Measurements from ENCODE around the gene BCL2L14.
"Not testable (repeated sequence)": the region's sequence is repeated elsewhere in the genome, so short reads cannot be mapped to it uniquely, and the experiment has no call there.

BCL2L14 gene

GRCh38 chr12:12099102-12099501 lies 28.4 kb downstream of the BCL2L14 start:
- no peak for DNase-seq (ENCODE audit: low read depth, low spot score)
- no peak overlapping the region for H3K27ac ChIP-seq (ENCODE audit: low read length)
- H3K4me3 ChIP-seq (ENCODE audit: low read length): no peak overlapping the region
- no CpG with 5 or more reads among the region's 6 CpGs for WGBS (ENCODE audit: insufficient coverage, insufficient read length)
- H3K27me3 ChIP-seq (ENCODE audit: control insufficient read depth, insufficient read depth, low read length): no peaks in the 10 kb centered on the region
- no peaks in the 10 kb centered on the region for H3K9me3 ChIP-seq (ENCODE audit: control insufficient read depth, insufficient read depth, low read length)
- no peaks in the 10 kb centered on the region for H3K4me1 ChIP-seq (ENCODE audit: control insufficient read depth, insufficient read depth, low read length)
- H3K36me3 ChIP-seq (ENCODE audit: control insufficient read depth, insufficient read depth, low read length): no peaks in the 10 kb centered on the region

GRCh38 chr12:12107678-12108077 lies 36.9 kb downstream of the BCL2L14 start:
- no peak overlapping the region for H3K27ac ChIP-seq (ENCODE audit: low read length)
- H3K4me1 ChIP-seq (ENCODE audit: control insufficient read depth, insufficient read depth, low read length): no peaks in the 10 kb centered on the region
- H3K4me3 ChIP-seq (ENCODE audit: low read length): no peak overlapping the region
- no peaks in the 10 kb centered on the region for H3K9me3 ChIP-seq (ENCODE audit: control insufficient read depth, insufficient read depth, low read length)
- no peak for DNase-seq (ENCODE audit: low read depth, low spot score)
- no CpG with 5 or more reads among the region's 6 CpGs for WGBS (ENCODE audit: insufficient coverage, insufficient read length)
- no peaks in the 10 kb centered on the region for H3K36me3 ChIP-seq (ENCODE audit: control insufficient read depth, insufficient read depth, low read length)
- no peaks in the 10 kb centered on the region for H3K27me3 ChIP-seq (ENCODE audit: control insufficient read depth, insufficient read depth, low read length)

- Histone ChIP-seq H3K36me3 (ENCODE audit: control insufficient read depth, insufficient read depth, low read length) (no peaks in the 10 kb centered on the region), H3K27me3 (ENCODE audit: control insufficient read depth, insufficient read depth, low read length) (no peaks in the 10 kb centered on the region), H3K4me1 (ENCODE audit: control insufficient read depth, insufficient read depth, low read length) (no peaks in the 10 kb centered on the region), H3K4me3 (ENCODE audit: low read length) (no peak overlapping the region), H3K9me3 (ENCODE audit: control insufficient read depth, insufficient read depth, low read length) (no peaks in the 10 kb centered on the region), H3K27ac (ENCODE audit: low read length) (no peak overlapping the region)
- DNase-seq (ENCODE audit: low read depth, low spot score): no peak
- WGBS (ENCODE audit: insufficient coverage, insufficient read length): no CpG with 5 or more reads among the region's 1 CpG
Observed at GRCh38 chr12:12108441-12109058, 37.8 kb downstream of the BCL2L14 start.

- not testable (repeated sequence) for H3K27ac ChIP-seq (ENCODE audit: low read length); H3K4me3 ChIP-seq (ENCODE audit: low read length); H3K4me1 ChIP-seq (ENCODE audit: control insufficient read depth, insufficient read depth, low read length); DNase-seq (ENCODE audit: low read depth, low spot score); H3K36me3 ChIP-seq (ENCODE audit: control insufficient read depth, insufficient read depth, low read length); H3K27me3 ChIP-seq (ENCODE audit: control insufficient read depth, insufficient read depth, low read length); H3K9me3 ChIP-seq (ENCODE audit: control insufficient read depth, insufficient read depth, low read length)
- 100% methylated on average over 3 of the region's 37 CpGs for WGBS (ENCODE audit: insufficient coverage, insufficient read length)
Observed at GRCh38 chr12:12110923-12111555, 40.3 kb downstream of the BCL2L14 start.

GRCh38 chr12:12115514-12115913 lies 44.8 kb downstream of the BCL2L14 start:
- H3K27ac ChIP-seq (ENCODE audit: low read length): no peak overlapping the region
- no peaks in the 10 kb centered on the region for H3K9me3 ChIP-seq (ENCODE audit: control insufficient read depth, insufficient read depth, low read length)
- H3K4me1 ChIP-seq (ENCODE audit: control insufficient read depth, insufficient read depth, low read length): no peaks in the 10 kb centered on the region
- no peak overlapping the region for H3K4me3 ChIP-seq (ENCODE audit: low read length)
- DNase-seq (ENCODE audit: low read depth, low spot score): no peak
- H3K36me3 ChIP-seq (ENCODE audit: control insufficient read depth, insufficient read depth, low read length): no peaks in the 10 kb centered on the region; the same call in 1 of the 2 replicates
- no peaks in the 10 kb centered on the region for H3K27me3 ChIP-seq (ENCODE audit: control insufficient read depth, insufficient read depth, low read length)
- no CpG with 5 or more reads among the region's 4 CpGs for WGBS (ENCODE audit: insufficient coverage, insufficient read length)

- no peak for DNase-seq (ENCODE audit: low read depth, low spot score)
- Histone ChIP-seq H3K4me3 (ENCODE audit: low read length) (no peak overlapping the region), H3K36me3 (ENCODE audit: control insufficient read depth, insufficient read depth, low read length) (peaks cover 4% of the 10 kb centered on the region), H3K27me3 (ENCODE audit: control insufficient read depth, insufficient read depth, low read length) (no peaks in the 10 kb centered on the region), H3K9me3 (ENCODE audit: control insufficient read depth, insufficient read depth, low read length) (no peaks in the 10 kb centered on the region), H3K4me1 (ENCODE audit: control insufficient read depth, insufficient read depth, low read length) (no peaks in the 10 kb centered on the region), H3K27ac (ENCODE audit: low read length) (no peak overlapping the region)
- no CpG with 5 or more reads among the region's 2 CpGs for WGBS (ENCODE audit: insufficient coverage, insufficient read length)
Observed at GRCh38 chr12:12116677-12117076, 45.9 kb downstream of the BCL2L14 start.

GRCh38 chr12:12121061-12121460 lies 50.3 kb downstream of the BCL2L14 start:
- WGBS (ENCODE audit: insufficient coverage, insufficient read length): no CpG with 5 or more reads among the region's 5 CpGs
- DNase-seq (ENCODE audit: low read depth, low spot score): no peak
- H3K9me3 ChIP-seq (ENCODE audit: control insufficient read depth, insufficient read depth, low read length): no peaks in the 10 kb centered on the region
- peaks cover 6% of the 10 kb centered on the region for H3K36me3 ChIP-seq (ENCODE audit: control insufficient read depth, insufficient read depth, low read length)
- H3K4me1 ChIP-seq (ENCODE audit: control insufficient read depth, insufficient read depth, low read length): no peaks in the 10 kb centered on the region
- H3K27me3 ChIP-seq (ENCODE audit: control insufficient read depth, insufficient read depth, low read length): no peaks in the 10 kb centered on the region
- H3K27ac ChIP-seq (ENCODE audit: low read length): no peak overlapping the region
- H3K4me3 ChIP-seq (ENCODE audit: low read length): no peak overlapping the region

- no peak for DNase-seq (ENCODE audit: low read depth, low spot score)
- no peaks in the 10 kb centered on the region for H3K27me3 ChIP-seq (ENCODE audit: control insufficient read depth, insufficient read depth, low read length)
- no peak overlapping the region for H3K4me3 ChIP-seq (ENCODE audit: low read length)
- no CpG with 5 or more reads among the region's 3 CpGs for WGBS (ENCODE audit: insufficient coverage, insufficient read length)
- peaks cover 12% of the 10 kb centered on the region for H3K36me3 ChIP-seq (ENCODE audit: control insufficient read depth, insufficient read depth, low read length)
- no peaks in the 10 kb centered on the region for H3K4me1 ChIP-seq (ENCODE audit: control insufficient read depth, insufficient read depth, low read length)
- H3K9me3 ChIP-seq (ENCODE audit: control insufficient read depth, insufficient read depth, low read length): no peaks in the 10 kb centered on the region
- no peak overlapping the region for H3K27ac ChIP-seq (ENCODE audit: low read length)
Observed at GRCh38 chr12:12123036-12123604, 52.4 kb downstream of the BCL2L14 start.

GRCh38 chr12:12126551-12126950 lies 55.8 kb downstream of the BCL2L14 start:
- peaks cover 8% of the 10 kb centered on the region; the same call in 1 of the 2 replicates for H3K36me3 ChIP-seq (ENCODE audit: control insufficient read depth, insufficient read depth, low read length)
- no peak overlapping the region for H3K27ac ChIP-seq (ENCODE audit: low read length)
- no peaks in the 10 kb centered on the region for H3K4me1 ChIP-seq (ENCODE audit: control insufficient read depth, insufficient read depth, low read length)
- no CpG with 5 or more reads among the region's 4 CpGs for WGBS (ENCODE audit: insufficient coverage, insufficient read length)
- H3K27me3 ChIP-seq (ENCODE audit: control insufficient read depth, insufficient read depth, low read length): no peaks in the 10 kb centered on the region
- no peak for DNase-seq (ENCODE audit: low read depth, low spot score)
- H3K4me3 ChIP-seq (ENCODE audit: low read length): no peak overlapping the region
- H3K9me3 ChIP-seq (ENCODE audit: control insufficient read depth, insufficient read depth, low read length): no peaks in the 10 kb centered on the region

- Histone ChIP-seq H3K36me3 (ENCODE audit: control insufficient read depth, insufficient read depth, low read length) (peaks cover 8% of the 10 kb centered on the region; the same call in 1 of the 2 replicates), H3K27me3 (ENCODE audit: control insufficient read depth, insufficient read depth, low read length) (no peaks in the 10 kb centered on the region), H3K4me3 (ENCODE audit: low read length) (no peak overlapping the region), H3K27ac (ENCODE audit: low read length) (no peak overlapping the region), H3K9me3 (ENCODE audit: control insufficient read depth, insufficient read depth, low read length) (no peaks in the 10 kb centered on the region), H3K4me1 (ENCODE audit: control insufficient read depth, insufficient read depth, low read length) (no peaks in the 10 kb centered on the region)
- DNase-seq (ENCODE audit: low read depth, low spot score): no peak
- no CpG with 5 or more reads among the region's 2 CpGs for WGBS (ENCODE audit: insufficient coverage, insufficient read length)
Observed at GRCh38 chr12:12127304-12127703, 56.6 kb downstream of the BCL2L14 start.
